Cardiac fibroblast (primary cell): ENCODE results near the gene NCK2.
A peak's percentile ranks its signal among the peaks of the same experiment; 100 is the strongest.

ENCODE experiments used
- DNase-seq, 2 donors: peaks; one replicate each; pipeline versions ENCODE4 v3.0.0 to v3.0.0-alpha.2; 2010; ENCODE audit warnings: low read depth in 2 of 2
- H3K4me3 ChIP-seq, 2 donors: replicated peaks in 1 of 2; 1 replicate in 1 of 2; 2 replicates in 1 of 2; pipeline ENCODE4 v1.5.1; 2011; ENCODE audit warnings: low read depth in 2 of 2, low read length in 2 of 2, mild to moderate bottlenecking in 2 of 2, moderate library complexity in 1 of 2
- TF ChIP-seq, protein P1 (sequence below): IDR thresholded peaks from one replicate; pipeline ENCODE4 v1.5.1; 2011; ENCODE audit warnings: low read depth, mild to moderate bottlenecking, low read length, inconsistent platforms

The NCK2 gene

DNA sequence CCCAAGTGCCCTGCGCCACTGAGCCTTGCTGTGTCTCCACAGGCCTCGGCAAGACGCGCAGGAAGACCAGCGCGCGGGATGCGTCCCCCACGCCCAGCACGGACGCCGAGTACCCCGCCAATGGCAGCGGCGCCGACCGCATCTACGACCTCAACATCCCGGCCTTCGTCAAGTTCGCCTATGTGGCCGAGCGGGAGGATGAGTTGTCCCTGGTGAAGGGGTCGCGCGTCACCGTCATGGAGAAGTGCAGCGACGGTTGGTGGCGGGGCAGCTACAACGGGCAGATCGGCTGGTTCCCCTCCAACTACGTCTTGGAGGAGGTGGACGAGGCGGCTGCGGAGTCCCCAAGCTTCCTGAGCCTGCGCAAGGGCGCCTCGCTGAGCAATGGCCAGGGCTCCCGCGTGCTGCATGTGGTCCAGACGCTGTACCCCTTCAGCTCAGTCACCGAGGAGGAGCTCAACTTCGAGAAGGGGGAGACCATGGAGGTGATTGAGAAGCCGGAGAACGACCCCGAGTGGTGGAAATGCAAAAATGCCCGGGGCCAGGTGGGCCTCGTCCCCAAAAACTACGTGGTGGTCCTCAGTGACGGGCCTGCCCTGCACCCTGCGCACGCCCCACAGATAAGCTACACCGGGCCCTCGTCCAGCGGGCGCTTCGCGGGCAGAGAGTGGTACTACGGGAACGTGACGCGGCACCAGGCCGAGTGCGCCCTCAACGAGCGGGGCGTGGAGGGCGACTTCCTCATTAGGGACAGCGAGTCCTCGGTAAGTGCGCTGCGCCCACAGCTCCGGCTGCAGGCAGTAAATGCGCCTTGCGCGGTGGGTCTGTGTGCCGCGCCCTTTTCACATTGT lies 136.8 kb downstream of the NCK2 start:
- H3K4me3 ChIP-seq, result no peak overlapping the region
- TF ChIP-seq, protein P1, sequence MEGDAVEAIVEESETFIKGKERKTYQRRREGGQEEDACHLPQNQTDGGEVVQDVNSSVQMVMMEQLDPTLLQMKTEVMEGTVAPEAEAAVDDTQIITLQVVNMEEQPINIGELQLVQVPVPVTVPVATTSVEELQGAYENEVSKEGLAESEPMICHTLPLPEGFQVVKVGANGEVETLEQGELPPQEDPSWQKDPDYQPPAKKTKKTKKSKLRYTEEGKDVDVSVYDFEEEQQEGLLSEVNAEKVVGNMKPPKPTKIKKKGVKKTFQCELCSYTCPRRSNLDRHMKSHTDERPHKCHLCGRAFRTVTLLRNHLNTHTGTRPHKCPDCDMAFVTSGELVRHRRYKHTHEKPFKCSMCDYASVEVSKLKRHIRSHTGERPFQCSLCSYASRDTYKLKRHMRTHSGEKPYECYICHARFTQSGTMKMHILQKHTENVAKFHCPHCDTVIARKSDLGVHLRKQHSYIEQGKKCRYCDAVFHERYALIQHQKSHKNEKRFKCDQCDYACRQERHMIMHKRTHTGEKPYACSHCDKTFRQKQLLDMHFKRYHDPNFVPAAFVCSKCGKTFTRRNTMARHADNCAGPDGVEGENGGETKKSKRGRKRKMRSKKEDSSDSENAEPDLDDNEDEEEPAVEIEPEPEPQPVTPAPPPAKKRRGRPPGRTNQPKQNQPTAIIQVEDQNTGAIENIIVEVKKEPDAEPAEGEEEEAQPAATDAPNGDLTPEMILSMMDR, result no peak

DNA sequence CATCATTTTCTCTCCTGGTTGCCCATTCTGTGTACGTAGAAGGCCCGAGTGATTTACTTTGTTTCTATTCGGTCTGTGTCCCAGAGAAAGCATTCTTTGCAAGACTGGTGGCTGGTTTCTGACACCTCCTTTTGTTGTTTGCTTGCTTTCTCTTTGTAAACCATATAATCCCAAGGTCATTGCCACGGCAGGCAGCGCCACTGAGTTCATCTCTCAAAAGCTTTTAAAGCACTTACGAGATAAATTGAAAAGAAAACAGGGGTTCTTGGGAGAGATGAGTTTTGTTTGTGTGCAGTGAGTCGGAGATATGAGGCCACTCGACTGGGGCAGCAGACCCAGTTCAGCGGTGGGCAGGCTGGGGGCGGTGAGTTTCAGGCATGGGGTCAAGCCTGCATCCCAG lies 137.6 kb downstream of the NCK2 start:
- no peak for DNase-seq
- TF ChIP-seq, protein P1, result no peak
- no peak overlapping the region for H3K4me3 ChIP-seq

More for the DNA sequence above, 136.8 kb downstream of the NCK2 start:
- DNase-seq, result no peak

DNA sequence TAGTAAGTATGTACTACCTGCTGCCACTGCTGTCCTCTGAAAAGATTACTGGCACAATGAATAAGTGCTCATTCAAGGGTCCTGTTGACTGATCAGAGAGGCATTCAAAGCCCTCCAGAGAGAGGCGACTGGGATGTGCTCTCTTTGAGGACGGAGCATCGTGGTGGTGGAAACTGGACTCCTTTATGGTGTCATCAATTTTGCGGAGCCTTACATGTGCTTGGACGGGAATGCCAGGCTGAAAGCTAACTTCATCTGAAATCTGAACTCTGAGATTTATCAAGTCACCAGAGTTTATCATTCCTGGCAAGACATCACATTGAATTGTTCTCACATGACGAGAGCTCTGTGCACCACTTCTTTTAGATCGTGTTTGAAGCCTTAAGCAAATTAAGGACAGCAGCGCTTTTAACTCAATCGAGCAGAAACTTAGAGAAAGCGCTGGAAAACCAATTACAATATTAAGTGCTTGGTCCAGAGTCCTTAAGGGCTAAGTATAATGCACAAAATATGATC lies 138.3 kb downstream of the NCK2 start:
- TF ChIP-seq, protein P1, result no peak
- no peak for DNase-seq
- H3K4me3 ChIP-seq, result no peak overlapping the region

DNA sequence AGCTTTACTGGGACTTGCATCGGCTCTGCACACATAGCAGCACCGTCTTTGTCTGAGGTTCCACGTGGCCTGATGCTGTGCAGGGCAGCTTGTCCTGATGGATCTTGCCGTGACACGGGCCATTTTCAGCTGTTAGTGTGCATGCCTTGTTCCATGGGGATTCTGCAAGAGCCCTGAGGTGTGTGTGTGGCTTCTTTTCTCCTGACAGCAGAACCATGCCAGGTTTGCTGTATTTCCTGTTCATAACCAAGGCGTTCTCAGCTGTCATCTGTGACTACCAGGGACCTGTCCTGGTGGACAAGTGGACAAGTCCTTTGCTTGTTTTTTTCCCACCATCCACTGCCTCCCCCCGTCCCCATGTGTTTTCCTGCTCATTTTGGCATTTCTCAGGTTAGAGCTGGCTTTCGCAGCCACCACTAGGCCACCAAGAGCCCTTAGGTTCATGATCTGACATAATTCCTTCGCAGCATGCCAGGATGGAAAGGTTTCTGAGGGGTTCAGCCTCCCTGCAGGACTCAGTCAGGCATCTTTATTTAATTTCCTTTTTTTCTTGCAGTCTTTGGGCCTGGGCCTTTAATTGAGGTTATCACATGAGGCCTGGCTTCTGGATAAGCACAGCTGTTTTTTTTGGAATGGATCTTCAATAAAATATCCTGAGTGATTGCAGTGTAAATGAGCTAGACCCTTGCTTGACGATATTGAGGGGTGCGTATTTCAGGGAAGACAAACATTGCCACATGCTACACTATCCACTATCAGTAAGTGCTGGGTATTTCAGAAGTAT lies 139.4 kb downstream of the NCK2 start:
- H3K4me3 ChIP-seq, result no peak overlapping the region
- TF ChIP-seq, protein P1, result no peak
- DNase-seq, result no peak

DNA sequence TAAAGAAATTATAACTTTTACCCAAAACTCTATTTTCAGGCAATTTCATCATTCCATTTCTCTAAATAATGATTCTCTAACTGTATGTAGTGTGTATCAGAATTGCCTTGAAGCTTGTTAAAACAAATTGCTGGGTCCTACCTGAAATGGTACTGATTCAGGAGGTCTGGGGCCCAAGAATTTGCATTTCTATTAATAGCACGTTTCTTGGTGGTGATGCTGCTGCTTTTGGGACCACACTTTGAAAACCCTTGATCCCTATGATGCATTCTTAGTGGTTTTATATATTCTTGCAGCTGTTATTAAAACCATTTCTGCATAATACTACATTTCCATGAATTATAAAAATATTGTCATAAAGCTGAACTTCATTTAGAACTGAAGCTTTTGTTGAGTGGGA lies 140.7 kb downstream of the NCK2 start:
- TF ChIP-seq, protein P1, result no peak
- DNase-seq, result no peak
- no peak overlapping the region for H3K4me3 ChIP-seq

DNA sequence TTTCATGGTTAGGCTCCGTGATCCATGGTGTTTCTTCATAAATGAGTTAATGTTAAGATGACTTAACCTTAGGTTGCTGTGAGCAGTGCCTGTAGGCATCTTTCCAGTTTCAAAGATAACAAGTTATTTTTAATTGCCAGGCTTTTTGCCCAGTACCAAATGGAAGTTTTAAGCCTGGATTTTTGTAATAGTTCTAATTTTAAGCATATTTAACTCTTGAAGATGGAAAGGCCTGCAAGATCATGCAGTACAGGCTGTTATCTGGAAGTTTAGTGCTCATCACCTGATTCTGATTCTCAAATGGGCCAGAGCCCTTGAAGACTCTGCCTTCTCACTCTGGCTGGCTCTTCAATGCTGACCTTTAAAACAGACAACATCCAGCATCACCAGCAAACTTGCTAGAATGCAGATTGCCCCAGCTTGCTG lies 141.3 kb downstream of the NCK2 start:
- peak; percentile 52 to 90 for DNase-seq
- TF ChIP-seq, protein P1, result no peak
- H3K4me3 ChIP-seq, result no peak overlapping the region
